Stimulated activated CD4-positive, alpha-beta T cell treated with anti-CD3 and anti-CD28 coated beads, Interleukin-4, amount 100 ng/mL, for 4 hours (primary cell): ENCODE measurements around the gene RAVER1.
"Not testable (repeated sequence)": the region's sequence is repeated elsewhere in the genome, so short reads cannot be mapped to it uniquely, and the experiment has no call there.

Experiments
- DNase-seq, 2 experiments: peaks; one replicate each; pipeline ENCODE4 v3.0.0-alpha.2; 2020

The RAVER1 gene

GRCh38 chr19:10339977-10340376, 6.6 kb upstream of the RAVER1 start:
- no peak for DNase-seq

- peak; percentile 50 to 60 for DNase-seq
These were observed 6.1 kb upstream of the RAVER1 start, which contains the start of gene ICAM3 for GRCh38 chr19:10339380-10339960. TSS of gene ICAM3 (minus strand) at chr19:10339624. CDS start at chr19:10339614, 10 bp downstream.

- DNase-seq = no peak
These were observed 5.6 kb upstream of the RAVER1 start for GRCh38 chr19:10338940-10339339.

- DNase-seq = not testable (repeated sequence)
These were observed 3.4 kb upstream of the RAVER1 start for GRCh38 chr19:10336725-10337124.

- DNase-seq = no peak
These were observed 2.1 kb upstream of the RAVER1 start for GRCh38 chr19:10335352-10335985.

GRCh38 chr19:10334588-10335351, 1.4 kb upstream of the RAVER1 start:
- peak in 1 of 2 experiments; percentile 40 for DNase-seq

- DNase-seq = no peak
These were observed 644 bp upstream of the RAVER1 start for GRCh38 chr19:10333758-10334587.

GRCh38 chr19:10332158-10332964, 968 bp downstream of the RAVER1 start:
- no peak for DNase-seq

- no peak for DNase-seq
These were observed 3.8 kb downstream of the RAVER1 start for GRCh38 chr19:10329555-10329954.

GRCh38 chr19:10328558-10329429, 4.5 kb downstream of the RAVER1 start:
- DNase-seq = no peak

- DNase-seq = no peak
These were observed 5.5 kb downstream of the RAVER1 start for GRCh38 chr19:10327793-10328192.

- no peak for DNase-seq
These were observed 7.6 kb downstream of the RAVER1 start for GRCh38 chr19:10325732-10326131.

- DNase-seq = no peak
These were observed 11.2 kb downstream of the RAVER1 start for GRCh38 chr19:10321874-10322835.

- no peak for DNase-seq
These were observed 11.9 kb downstream of the RAVER1 start for GRCh38 chr19:10321417-10321797.

GRCh38 chr19:10320602-10321416, 12.5 kb downstream of the RAVER1 start:
- DNase-seq = no peak

GRCh38 chr19:10318807-10319682, 14.3 kb downstream of the RAVER1 start:
- no peak for DNase-seq

- no peak for DNase-seq
These were observed 15.4 kb downstream of the RAVER1 start for GRCh38 chr19:10317857-10318462.
